Amygdala (tissue), 56 donors: ENCODE data around the gene POGLUT2.
"Not testable (repeated sequence)": the region's sequence is repeated elsewhere in the genome, so short reads cannot be mapped to it uniquely, and the experiment has no call there.

ENCODE experiments used
- DNase-seq, 56 donors: peaks; one replicate each; lab custom pipeline; 2025; lab: John Stamatoyannopoulos, UW

Gene POGLUT2

DNA sequence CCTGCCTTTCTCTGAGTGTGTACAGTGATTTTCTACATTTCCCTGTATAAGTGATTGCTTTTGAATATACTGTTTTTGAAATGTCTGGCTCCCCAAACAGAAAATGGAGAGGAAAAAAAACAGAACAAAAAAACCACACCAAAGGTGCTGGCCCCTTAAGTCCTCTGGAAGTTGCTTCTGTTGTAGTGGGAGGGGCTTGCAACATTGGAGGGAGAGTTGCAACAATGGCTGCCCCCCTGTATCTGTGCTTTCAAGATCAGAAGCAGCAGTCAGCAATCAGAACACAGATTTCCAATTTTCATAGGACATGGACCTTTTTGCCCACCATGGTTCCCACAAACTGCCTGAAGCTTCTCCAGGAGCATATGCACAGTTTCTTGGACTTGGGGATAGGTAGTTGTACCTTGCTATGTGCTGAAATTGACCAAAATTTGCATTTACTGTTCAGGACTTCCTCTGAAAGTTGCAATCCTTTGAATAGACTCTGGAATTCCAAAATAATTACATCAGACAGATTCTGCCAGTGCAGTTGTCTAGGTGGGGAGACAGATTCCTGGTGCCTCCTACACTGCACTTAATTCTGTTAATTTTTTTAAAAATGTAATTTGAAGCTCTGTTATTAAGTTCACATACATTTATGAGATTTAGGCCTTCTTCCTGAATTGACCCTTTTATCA, 14.0 kb upstream of the POGLUT2 start:
- no peak for DNase-seq

DNA sequence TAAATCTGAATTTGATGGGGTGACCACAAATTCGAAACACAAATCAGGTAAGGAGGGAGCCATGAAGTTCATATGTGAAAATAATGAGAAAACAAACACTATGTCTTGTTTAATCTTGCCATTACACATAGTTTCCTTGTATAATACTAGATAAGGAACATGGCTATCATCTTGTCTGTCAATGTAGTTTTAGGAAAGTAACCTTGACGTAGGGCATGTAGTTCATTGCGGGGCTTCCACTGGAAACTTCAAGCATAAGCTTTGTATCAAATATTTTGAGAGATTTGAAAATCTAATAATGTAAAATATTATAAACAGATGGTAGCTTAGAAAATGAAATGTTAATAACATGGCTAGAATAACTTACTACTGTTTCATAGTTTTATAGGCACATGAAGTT, 8.9 kb upstream of the POGLUT2 start:
- no peak for DNase-seq

DNA sequence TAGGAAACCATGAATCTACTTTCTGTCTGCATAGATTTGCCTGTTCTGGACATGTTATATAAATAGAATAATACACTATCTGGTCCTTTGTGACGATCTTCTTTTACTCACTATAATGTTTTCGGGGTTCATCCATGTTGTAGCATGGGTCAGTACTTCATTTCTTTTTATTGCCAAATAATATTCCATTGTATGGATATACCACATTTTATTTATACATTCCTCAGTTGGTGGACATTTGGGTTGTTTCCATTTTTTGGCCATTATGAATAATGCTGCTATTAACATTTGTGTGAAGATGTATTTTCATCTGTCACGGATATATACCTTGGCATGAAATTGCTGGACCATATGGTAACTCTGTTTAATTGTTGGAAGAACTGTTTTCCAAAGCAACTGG, 6.9 kb upstream of the POGLUT2 start:
- no peak for DNase-seq

DNA sequence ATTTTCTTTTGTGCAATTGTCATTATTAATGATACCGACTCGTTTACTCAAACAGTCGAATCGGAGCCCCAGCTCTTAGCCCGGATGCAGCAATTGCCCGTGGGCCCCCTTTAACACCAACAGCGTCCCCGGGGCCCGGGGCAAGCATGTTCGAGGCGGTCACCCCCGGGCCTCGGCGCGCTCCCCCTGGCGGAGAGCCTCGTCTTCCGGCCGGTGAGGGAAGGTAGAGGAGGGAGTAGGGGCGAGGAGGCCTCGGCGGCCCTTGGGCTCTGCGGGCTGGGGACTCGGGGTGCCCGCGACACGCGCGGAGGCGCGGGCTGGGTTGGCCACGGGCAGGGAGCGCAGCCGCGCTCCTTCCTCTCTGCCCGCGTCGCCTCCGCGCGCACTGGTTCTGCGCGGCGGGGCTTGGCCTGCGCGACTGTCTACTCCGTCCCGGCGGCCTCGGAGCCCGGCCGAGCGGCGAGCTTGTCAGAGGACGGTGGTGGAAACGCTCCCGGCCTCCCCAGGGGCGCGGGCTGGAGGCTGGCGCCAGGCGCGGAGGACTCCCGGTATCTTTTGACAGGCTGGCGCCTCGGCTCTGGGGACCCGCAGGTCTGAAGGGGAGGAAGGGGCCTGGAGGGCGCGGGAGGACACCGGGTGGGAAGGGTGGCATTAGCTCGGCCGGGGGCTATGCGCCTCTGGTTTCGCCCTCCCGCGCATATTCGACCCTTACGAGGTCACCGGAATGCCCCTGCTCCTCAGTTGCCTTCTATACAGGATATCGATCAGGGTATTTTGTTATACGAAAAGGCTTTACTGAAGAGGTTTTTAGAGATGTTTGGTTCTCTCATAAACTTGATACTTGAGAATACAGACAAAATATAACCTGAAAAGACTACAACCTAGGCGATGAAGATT, 1.6 kb upstream of the POGLUT2 start:
- DNase-seq: peak in 54 of 56 donors; percentile 3 to 80 (median 62)

DNA sequence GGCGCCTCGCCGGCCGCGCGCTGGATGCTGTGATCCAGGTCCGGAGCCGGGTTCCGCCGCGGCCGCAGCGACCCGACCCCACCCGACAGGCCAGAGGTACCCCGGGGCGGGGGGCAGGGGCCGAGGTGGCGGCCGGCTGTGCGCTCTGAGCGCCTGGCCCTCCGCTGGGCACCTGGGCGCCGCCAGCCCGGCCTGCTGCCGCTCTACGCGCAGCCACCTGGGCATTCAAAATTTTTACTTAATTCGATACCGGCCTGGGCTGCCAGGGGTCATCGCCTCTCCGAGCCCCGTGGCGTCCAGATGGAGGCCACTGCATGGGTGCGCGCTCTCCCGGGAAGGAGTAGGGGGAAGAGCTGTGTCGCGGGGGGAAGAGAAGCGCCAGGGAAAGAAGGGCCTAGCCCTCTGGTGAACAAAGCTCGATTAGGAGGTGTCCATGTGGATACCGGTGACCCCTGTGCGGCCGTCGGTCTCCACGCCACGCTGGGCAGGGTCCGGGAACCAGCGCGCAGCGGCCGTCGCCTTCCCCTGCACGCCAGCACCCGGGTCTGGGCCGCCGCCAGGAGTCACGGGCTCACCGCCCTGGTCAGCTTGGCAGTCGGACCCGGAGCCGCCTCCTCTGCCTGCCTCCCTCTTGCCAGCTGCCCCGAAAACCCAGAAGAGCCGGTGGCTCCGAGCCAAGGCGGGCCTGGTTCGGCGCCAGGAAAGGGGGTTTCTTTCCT, 809 bp upstream of the POGLUT2 start:
- DNase-seq: peak in 39 of 56 donors; percentile 20 to 77 (median 51)

DNA sequence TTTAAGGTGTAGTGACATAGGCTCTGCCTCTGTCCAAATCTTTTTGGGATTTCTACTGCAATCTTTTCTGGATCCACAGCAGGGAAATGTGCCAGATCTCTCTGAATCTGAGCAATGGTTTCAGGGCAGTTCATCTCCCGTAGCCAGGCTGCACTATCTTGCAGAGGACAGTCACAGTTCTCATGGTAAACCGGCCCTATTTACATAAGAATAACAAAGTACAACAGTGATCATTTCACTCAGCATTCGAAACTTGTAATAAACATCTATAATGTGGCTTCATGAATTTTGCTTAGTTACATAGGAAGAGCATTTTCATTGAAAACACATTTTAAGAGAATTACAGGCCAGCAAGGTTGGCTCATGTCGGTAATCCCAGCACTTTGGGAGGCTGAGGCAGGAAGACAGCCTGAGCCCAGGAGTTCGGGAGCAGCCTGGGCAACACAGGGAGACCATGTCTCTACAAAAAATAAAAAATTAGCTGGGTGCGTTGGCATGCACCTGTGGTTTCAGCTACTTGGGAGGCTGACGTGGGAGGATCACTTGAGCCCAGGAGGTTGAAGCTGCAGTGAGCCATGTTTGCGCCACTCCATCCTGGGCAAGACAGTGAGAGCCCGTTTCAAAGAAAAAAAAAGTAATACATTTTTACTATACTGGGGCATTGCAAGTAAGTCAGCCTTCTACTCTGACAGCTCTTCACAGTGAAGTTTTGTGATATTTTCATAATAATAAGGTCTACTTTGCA, 5.0 kb downstream of the POGLUT2 start:
- no peak for DNase-seq

DNA sequence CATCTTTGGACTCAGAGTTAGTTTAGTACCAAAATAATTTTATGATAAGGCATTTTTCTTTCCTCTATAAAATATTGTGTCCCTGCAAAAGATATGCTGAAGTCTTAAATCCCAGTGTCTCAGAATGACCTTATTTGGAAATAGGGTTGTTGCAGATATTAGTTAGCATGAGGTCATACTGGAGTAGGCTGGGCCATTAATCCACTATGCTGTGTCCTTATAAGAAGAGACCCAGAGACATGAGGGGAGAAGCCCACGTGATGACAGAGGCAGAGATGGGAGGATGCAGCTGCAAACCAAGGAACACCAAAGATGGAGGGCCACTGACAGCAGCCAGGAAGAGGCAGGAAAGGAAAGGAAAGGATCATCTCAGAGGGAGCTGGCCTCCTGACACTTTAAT, 6.4 kb downstream of the POGLUT2 start:
- no peak for DNase-seq

DNA sequence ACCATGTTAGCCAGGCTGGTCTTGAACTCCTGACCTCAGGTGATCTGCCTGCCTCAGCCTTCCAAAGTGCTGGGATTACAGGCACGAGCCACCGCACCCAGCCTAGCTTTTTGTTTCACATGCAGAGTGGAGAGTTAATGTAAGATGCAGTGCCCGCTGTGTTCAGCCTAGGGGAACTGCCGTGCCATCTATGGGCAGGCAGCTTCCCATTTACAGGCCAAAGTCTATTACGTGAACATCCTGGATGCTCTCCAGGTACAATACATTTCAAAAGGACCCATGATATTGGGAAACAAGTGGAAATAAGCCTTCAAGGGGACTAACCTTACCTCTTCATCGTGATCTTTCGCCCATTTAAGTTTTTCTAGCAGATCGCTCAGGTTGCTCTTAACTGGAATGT, 10.1 kb downstream of the POGLUT2 start:
- no peak for DNase-seq

DNA sequence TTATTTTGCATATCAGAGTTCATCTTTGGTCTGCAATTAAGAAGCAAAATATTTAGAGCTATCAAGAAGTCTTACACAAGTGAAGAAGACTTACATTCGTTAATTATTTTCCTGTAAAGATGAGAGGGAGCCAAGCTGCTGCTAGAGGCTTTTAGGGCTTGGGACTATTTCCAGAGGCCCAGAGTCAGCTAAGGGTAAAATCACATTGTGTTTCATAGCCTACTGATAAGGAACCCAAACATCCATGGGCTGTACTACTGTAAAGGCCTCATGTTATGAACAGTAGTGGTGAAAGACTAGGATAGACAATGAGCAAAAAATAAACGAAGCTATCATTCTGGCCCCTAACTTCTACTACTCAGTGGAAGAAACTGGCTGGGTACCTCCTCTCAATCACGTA, 14.3 kb downstream of the POGLUT2 start:
- DNase-seq: no peak

DNA sequence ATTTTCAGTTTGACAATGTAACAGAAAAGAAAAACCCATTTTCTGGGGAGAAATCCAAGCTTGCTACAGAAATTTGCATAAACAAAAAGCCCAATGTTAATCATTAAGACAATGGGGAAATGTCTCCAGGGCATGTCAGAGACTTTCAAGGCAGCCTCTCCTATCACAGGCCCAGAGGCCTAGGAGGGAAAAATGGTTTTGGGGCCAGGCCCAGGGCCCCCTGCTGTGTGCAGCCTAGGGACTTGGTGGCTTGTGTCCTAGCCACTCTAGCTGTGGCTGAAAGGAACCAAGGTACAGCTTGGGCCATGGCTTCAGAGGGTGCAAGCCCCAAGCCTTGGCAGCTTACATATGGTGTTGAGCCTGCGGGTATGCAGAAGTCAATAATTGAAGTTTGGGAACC, 17.2 kb downstream of the POGLUT2 start:
- no peak for DNase-seq

DNA sequence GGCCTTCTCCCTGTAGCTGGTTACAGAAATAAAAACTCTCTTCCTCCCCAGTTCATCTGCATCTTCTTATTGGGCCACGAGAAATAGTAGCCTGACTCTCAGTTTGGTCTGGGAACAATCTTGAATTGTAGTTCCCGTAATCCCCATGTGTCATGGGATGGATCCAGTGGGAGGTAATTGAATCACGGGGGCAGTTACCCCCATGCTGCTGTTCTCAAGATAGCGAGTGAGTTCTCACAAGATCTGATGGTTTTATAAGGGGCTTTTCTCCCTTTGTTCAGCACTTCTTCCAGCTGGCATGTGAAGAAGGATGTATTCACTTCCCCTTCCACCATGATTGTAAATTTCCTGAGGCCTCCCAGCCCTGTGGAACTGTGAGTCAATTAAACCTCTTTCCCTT, 18.1 kb downstream of the POGLUT2 start:
- not testable (repeated sequence) for DNase-seq

DNA sequence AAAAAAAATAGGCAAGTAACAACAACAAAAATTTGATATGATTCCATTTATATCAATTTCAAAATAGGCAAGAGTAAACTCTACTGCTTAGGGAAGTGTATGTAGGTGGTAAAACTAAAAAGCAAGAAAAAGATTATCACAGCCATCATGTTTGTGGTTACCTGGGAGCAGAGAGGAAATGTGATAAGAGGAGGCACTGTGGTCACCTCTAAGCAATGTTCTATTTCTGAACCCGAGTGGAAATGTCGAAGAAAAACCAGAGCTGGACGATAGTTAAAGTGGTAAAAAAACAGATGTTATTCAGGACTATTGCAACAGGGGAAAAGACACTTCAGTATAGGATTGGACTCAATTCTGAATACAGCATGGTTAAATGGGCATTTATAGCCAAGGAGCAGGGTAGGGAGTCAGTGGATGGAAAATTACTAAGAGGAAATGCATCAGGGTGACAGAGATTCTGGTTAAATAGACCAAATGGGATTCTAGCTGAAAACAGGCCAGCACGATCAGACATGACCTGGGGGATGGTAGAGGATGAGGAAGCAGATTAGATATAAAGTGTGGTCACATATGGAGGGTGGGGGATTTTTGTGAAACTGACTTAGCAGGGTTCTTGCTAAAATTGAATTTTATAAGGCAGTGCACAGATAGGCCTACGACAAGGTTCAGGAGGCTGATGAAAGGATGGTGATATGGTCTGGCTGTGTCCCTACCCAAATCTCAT, 19.2 kb downstream of the POGLUT2 start:
- DNase-seq: no peak

DNA sequence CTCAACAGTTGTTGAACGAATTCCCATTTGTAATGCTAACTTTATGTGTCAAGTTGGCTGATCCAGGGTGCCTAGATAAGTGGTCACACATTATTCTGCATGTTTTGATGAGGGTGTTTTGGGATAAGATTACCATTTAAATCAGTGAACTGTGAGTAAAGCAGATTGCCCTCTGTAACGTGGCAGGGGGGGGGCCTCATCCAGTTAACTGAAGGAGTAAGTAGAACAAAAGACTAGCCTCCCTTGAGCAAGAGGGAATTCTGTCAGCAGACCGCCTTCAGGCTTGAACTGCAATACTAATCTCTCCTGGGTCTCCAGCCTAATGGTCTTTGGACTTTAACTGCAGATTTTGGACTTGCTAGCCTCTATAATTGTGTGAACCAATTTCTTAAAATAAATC, 21.0 kb downstream of the POGLUT2 start:
- DNase-seq: no peak

DNA sequence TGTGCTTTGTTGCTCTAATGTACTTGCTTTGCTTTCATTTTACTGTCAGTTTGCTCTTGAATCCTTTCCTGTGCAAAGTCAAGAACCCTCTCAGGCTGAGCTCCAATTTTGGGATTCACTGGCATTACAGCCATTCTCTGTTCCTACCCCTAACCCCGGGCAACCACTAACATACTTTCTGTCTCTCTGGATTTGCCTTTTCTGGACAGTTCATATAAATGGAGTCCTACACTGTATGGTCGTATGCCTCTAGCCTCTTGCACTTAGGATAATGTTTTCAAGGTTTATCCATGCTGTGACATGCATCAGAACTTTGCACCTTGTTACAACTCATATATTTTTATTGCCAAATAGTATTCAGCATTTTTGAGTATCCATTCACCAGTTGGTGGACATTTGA, 22.5 kb downstream of the POGLUT2 start:
- no peak for DNase-seq

DNA sequence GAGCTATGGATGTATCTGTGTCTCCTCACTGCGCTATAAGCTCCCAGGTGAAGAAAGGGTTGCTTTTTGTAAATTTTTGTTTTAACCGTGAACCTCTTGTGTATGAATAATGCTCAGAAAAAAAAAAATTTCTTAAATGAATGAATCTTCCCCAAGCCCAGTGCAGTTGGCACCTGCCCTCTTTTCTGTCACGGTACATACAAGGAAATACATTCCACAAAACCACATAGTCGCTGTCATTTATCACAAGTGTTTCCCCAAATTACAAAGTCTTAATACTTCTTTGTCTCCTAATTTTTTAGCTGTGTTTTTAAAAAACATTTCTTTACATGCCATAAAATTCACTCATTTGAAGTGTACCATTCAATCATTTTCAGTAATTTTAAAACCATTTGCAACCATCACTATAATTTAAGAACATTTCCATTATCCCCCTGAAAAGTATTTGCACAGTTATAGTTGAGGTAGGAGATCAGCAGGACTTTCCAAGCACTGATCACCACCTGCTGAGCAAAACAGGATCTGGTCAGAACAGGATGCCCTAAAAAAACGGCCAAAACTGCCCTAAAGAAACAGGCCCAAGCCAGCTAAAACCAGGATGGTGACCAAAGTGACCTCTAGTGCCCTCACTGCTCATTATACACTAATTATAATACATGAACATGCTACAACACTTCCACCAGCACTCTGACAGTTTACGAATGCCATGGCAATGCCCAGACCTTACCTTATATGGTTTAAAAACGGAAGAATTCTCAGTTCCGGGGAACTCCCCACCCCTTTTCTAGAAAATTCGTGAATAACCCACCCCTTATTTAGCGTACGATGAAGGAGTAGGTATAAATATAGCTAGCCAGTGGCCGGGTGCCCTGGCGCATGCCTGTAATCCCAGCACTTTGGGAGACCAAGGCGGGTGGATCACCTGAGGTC, 23.9 kb downstream of the POGLUT2 start:
- no peak for DNase-seq

DNA sequence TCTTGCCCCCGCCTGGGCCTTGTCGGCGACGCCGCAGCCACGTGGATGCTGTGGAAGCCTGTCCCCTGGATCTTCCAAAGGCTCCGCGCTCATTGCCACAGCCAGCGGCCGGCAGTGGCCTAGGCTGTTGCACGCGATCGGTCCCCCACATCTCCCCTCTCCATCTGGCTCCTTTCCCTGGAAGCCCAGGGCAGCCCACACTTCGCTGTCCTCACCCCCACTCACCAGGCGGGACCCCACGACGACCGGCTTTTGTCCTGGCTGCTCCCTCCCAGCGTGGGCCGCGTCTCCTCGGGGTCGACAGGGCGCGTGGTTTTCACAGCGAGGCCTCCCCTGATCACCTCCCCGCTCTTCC, 24.6 kb downstream of the POGLUT2 start:
- peak in 6 of 56 donors; percentile 12 to 61 (median 24) for DNase-seq

DNA sequence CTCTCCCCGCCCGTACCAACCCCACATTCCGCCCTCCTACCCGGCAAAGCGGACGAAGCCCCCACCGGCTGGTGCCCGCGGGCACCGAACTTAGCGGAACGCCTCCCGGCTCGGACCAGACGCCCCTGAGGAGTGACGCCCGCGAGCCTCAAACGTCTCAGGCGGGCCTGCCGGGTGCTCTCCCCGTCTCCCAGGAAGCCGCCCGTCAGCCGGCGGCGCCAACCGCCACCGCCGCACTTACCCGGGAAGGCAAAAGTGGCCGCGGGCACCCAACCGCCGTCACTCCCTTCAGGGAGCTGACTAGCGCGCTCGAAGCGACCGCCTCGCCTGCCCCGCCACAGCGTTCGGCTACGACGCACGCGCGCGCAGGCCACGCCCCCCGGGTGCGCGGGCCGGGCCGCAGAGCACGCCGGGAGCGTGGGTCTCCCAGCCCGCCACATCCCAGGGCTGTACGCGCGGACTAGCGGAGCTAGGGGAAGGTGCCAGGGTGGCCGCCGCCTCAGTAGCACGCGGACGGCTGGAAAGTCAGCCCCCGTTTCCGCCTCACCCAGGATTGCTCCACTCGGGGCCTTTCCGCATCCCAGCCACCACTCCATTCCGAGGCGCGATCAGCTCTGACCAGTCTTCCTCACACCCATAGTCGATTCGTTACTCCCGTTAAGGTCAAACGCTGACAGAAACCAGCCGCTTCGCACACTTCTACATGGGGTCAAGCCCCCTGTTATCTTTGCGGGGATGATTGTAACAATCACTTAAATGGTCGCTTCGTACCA, 25.1 kb downstream of the POGLUT2 start, which contains the start of gene TEX30:
Gene TEX30, minus strand, starts transcription at position 346 of the 773 bp plus-strand sequence. CDS start 3,760 bp downstream, outside the sequence.
- DNase-seq: peak; percentile 15 to 86 (median 68)

DNA sequence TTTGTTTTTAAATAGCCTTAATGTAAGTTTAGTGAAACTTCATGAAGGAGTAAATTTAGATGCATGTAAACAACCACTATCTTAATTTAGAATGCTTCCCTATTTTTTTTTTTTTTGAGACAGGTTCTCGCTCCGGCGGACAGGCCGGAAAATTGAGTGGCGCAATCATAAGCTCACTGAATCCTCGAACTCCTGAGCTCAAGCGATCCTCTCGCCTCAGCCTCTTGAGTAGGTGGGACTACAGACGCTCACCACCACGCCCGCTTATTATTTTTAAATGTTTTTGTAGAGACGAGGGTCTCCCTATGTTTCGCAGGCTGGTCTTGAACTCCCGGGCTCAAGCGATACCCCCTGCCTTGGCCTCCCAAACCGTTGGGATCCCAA, 26.7 kb downstream of the POGLUT2 start:
- peak in 1 of 56 donors; percentile 3 for DNase-seq
